Mammary epithelial cell (primary cell): Measurements from ENCODE around the gene TSPAN7.

Experiments used
- EZH2 ChIP-seq: IDR thresholded peaks from 2 replicates; pipeline ENCODE4 v1.6.1; 2012; ENCODE audit warnings: low read length, inconsistent platforms, borderline replicate concordance
- TF ChIP-seq, protein P1 (sequence below), 2 donors: IDR thresholded peaks in 1 of 2; conservative IDR thresholded peaks in 1 of 2; 2 replicates each; pipeline ENCODE4 v1.5.1; 2011 to 2012; ENCODE audit warnings: inconsistent platforms in 2 of 2, low read length in 2 of 2, mild to moderate bottlenecking in 2 of 2, control low read depth in 1 of 2, low read depth in 1 of 2; ENCODE audit not compliant: insufficient read depth in 1 of 2; ENCODE audit errors: extremely low read depth in 1 of 2

DNA sequence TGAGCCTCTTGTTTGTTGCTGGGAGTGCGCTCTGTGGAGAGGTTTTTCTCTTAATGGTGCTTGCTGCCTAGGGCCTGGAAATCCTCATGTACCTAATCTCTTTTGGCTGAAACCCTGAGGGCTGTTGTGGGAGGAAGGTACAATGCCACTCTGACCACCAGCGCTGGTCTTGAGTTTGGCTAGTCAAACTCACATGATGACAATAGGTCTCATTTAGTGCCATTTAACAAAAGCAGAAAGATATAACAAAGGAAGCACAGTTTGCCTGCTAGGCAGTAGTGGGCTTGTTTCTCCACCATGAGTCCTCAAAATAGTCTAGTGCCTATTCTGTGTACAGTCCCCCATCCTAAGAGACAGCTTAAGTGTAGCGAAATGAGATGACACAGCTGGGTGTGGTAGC lies 111.3 kb downstream of the TSPAN7 start:
- TF ChIP-seq, protein P1, sequence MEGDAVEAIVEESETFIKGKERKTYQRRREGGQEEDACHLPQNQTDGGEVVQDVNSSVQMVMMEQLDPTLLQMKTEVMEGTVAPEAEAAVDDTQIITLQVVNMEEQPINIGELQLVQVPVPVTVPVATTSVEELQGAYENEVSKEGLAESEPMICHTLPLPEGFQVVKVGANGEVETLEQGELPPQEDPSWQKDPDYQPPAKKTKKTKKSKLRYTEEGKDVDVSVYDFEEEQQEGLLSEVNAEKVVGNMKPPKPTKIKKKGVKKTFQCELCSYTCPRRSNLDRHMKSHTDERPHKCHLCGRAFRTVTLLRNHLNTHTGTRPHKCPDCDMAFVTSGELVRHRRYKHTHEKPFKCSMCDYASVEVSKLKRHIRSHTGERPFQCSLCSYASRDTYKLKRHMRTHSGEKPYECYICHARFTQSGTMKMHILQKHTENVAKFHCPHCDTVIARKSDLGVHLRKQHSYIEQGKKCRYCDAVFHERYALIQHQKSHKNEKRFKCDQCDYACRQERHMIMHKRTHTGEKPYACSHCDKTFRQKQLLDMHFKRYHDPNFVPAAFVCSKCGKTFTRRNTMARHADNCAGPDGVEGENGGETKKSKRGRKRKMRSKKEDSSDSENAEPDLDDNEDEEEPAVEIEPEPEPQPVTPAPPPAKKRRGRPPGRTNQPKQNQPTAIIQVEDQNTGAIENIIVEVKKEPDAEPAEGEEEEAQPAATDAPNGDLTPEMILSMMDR (conservative IDR thresholded peaks at IDR 0.05 in 1 of 2, IDR thresholded peaks at IDR 0.05 in 1 of 2; ENCODE audit: extremely low read depth in 1 of 2, insufficient read depth in 1 of 2, low read depth in 1 of 2, low read length in 2 of 2): no peak
- TF ChIP-seq EZH2: no peak
